Midbrain (tissue), 1 donor: Measurements from ENCODE around the gene PCDH9.
A peak's percentile ranks its signal among the peaks of the same experiment; 100 is the strongest.

Experiments
- DNase-seq: peaks from one replicate; lab custom pipeline; 2025; lab: John Stamatoyannopoulos, UW

Gene PCDH9

GRCh38 chr13:67080351-67080750, 149.8 kb downstream of the PCDH9 start:
- DNase-seq, result no peak

- DNase-seq, result no peak
Measured at GRCh38 chr13:67078062-67078461, 152.1 kb downstream of the PCDH9 start.

- no peak for DNase-seq
Measured at GRCh38 chr13:67077132-67077531, 153.0 kb downstream of the PCDH9 start.

DNA sequence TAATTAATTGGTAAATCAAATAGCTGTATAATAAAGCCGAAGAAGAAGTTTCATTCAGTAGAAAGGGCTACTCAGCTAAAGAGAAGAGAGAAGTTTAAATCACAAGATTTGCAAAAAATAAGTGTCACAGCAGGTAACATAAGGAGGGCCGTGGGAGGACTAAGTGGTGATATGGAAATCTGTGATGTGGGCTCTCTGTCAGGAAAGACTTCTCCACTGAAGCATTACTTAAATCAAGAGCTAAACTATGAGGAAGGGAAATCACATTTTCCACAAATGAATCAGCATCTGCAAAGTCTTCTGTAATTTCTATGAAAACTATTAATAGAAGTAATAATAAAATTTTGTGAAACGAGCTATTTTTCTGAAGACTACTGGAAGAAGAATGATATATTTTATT, 153.8 kb downstream of the PCDH9 start:
- DNase-seq, result no peak

- DNase-seq, result peak; percentile 54
Measured at GRCh38 chr13:67075239-67075638, 154.9 kb downstream of the PCDH9 start.

GRCh38 chr13:67071918-67072598, 158.1 kb downstream of the PCDH9 start:
- DNase-seq, result no peak

DNA sequence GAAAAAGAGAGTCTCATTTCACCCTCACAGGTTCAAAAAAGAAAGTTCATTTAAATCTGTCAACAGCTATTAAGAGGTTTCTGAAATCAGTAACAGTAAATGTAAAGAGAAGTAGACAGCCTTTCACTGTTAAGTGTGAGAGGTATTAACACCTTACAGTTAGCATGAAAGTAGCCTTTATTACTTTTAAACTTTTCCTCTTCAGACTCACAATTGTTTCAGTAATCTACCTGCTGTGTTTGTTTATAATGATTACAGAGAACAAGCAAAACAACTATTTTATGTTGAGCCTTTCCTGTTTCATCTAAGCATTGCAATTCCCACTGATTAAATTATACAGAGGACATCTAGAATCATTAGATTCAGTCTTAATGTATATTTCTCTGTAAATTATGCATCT, 159.8 kb downstream of the PCDH9 start:
- no peak for DNase-seq

DNA sequence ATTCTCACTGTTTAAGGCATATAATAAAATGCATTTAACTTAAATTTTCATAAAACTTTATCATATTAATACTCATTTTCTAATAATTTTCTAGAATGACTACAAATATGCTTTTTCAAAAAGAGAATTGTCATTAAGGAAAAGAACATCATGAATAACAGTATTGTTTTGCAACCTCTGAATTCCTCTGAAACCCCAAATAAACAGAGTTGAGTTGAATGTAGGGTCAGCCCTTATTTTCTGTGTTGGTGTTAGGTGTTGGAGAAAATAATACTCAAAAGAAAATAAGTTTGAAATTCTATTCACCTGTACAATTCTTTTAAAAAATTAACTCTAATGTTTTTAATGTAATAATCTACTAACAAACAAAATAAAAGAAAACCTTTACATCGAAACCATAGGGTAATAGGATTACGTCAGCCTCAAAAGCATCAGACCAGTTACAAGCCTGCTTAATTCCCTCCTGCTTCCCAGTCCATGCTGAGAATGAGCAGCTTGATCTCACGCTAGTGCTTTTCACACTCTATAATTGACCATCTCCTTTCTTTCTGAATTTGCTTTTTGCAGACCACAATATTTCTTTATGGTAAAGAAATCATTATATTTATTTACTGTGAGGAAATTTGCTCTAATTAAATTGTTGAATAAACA, 160.9 kb downstream of the PCDH9 start:
- DNase-seq, result no peak

GRCh38 chr13:67064920-67065319, 165.2 kb downstream of the PCDH9 start:
- no peak for DNase-seq

- no peak for DNase-seq
Measured at GRCh38 chr13:67063036-67063435, 167.1 kb downstream of the PCDH9 start.

DNA sequence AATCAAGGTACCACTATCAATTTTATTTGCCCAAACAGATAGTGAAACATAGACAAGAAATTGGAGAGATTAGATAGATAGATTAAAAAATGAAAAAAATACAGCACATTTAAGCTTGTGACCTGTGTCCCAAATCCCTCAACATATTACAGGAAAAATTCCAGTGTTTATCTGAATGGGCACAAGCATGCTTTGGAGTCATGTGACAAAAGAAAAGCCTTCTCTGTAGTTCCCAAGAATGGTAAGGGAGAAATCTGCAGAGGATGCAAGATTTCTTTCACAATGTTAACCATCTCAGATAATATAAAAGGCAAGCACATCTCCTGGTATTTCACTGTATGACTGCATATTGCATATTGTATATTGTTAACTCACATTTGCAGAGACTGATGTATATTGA, 168.0 kb downstream of the PCDH9 start:
- no peak for DNase-seq

GRCh38 chr13:67061750-67062149, 168.4 kb downstream of the PCDH9 start:
- no peak for DNase-seq

GRCh38 chr13:67052550-67053490, 177.3 kb downstream of the PCDH9 start:
- no peak for DNase-seq

- no peak for DNase-seq
Measured at GRCh38 chr13:67049744-67050143, 180.4 kb downstream of the PCDH9 start.

GRCh38 chr13:67048821-67049150, 181.3 kb downstream of the PCDH9 start:
- no peak for DNase-seq

DNA sequence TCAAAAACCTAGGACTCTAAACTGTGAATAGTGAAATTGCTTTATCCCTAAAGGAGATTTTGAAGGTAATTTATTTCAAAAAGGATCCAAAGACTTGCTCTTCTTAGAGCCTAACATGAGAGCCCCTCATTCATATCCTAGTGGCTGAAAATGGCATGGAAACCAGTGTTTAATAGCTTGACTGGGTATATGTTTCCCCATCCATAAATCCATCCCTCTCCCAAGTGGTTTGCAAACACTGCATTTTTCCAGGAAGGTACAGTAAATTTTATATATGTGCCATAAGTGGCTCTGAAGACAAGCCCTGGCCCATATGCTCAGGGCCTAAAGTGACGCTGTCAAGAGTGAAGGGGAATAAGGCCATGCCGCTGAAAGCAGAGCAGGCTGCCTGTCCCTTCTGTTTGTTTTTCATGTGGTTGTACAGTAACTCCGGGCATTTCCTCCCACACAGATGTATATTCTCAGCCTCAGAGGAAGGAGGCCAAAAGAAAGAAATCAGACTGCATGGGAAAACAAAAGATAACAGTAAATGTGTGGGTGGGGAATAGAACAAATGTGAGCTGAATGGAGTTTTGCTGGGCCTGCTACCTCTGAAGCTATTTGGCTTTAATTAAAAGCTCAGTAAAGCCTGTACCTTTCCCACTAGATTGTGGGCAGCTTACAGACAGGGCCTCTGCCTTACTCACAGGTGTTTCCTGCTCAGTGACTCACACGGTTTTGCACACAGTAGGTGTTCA, 181.9 kb downstream of the PCDH9 start:
- DNase-seq, result no peak

- DNase-seq, result no peak
Measured at GRCh38 chr13:67045357-67045756, 184.8 kb downstream of the PCDH9 start.

DNA sequence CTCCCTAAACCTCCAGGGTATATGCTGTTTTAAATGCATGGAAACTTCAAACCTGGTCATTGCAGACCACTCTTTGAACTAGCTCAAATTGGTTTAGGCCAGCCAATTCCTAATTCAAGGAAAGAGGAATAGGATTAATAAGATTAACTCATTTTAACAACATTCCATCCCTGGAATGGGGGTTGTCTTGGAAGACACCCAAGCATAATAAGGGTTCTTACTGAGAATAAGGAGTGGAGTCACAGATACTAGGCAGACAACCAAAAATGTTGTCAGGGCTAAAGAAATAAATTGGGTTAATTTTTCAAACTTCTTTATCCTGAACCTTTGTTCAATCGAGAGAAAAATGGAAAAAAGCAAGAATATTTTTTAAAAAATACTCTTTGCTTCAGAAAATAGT, 186.2 kb downstream of the PCDH9 start:
- no peak for DNase-seq

GRCh38 chr13:67042556-67042955, 187.6 kb downstream of the PCDH9 start:
- DNase-seq, result peak; percentile 85

- DNase-seq, result no peak
Measured at GRCh38 chr13:67036699-67037457, 193.3 kb downstream of the PCDH9 start.

GRCh38 chr13:67033170-67033569, 197.0 kb downstream of the PCDH9 start:
- no peak for DNase-seq
